CD4-positive, alpha-beta T cell (primary cell): ENCODE measurements around the gene TMEM131L. TPM values are rescaled to one million over a fixed set of nuclear protein-coding genes. Genes with fewer than 3 reads are reported as not detected.

ENCODE experiments used
- ATAC-seq: fragments of 200-7000 bp; cut with Tn5 transposase; one replicate; pipeline ENCODE4 v1.10.0; 2022; ENCODE audit warnings: mild to moderate bottlenecking; ENCODE audit not compliant: poor library complexity
- CTCF ChIA-PET: fragments of 350-600 bp; sonication (Branson Sonifier 250); formaldehyde crosslinking; loops from one replicate; lab custom pipeline; 2021; ENCODE audit warnings: antibody characterized with exemption, inconsistent platforms; lab: Charles Lee
- POLR2A ChIA-PET: fragments of 350-600 bp; sonication (Branson Sonifier 250); formaldehyde crosslinking; loops from one replicate; lab custom pipeline; 2021; ENCODE audit warnings: antibody characterized with exemption, inconsistent platforms; lab: Charles Lee
- DNase-seq, 14 experiments: peaks; one replicate each; pipeline ENCODE4 v3.0.0-alpha.2; 2013 to 2020; ENCODE audit warnings: mixed read lengths in 2 of 14
- H3K27ac ChIP-seq, 2 donors: one replicate each; pipeline versions ENCODE4 v1.5.1 to v1.7.0; 2013; ENCODE audit warnings: low read length in 2 of 2, low read depth in 1 of 2, mild to moderate bottlenecking in 1 of 2
- H3K27me3 ChIP-seq, 2 experiments: 1 replicate in 1 of 2; 2 replicates in 1 of 2; pipeline versions ENCODE4 v1.6.1 to v1.7.0; 2013; ENCODE audit warnings: low read length in 2 of 2, control low read depth in 1 of 2, mild to moderate bottlenecking in 1 of 2, moderate library complexity in 1 of 2; ENCODE audit not compliant: insufficient read depth in 2 of 2, control insufficient read depth in 1 of 2
- H3K36me3 ChIP-seq: one replicate; pipeline ENCODE4 v1.6.1; 2013; ENCODE audit warnings: low read length, control low read depth; ENCODE audit not compliant: insufficient read depth
- H3K4me1 ChIP-seq: one replicate; pipeline ENCODE4 v1.6.1; 2013; ENCODE audit warnings: low read length, control low read depth; ENCODE audit not compliant: insufficient read depth
- H3K4me3 ChIP-seq: one replicate; pipeline ENCODE4 v1.5.1; 2013; ENCODE audit warnings: mild to moderate bottlenecking, low read length, moderate library complexity
- H3K9me3 ChIP-seq, 2 experiments: 1 replicate in 1 of 2; 2 replicates in 1 of 2; pipeline versions ENCODE4 v1.6.1 to v1.7.0; 2013; ENCODE audit warnings: low read length in 2 of 2, mild to moderate bottlenecking in 2 of 2, control low read depth in 1 of 2, moderate library complexity in 1 of 2; ENCODE audit not compliant: control insufficient read depth in 1 of 2, insufficient read depth in 1 of 2
- H3K27ac Mint-ChIP-seq: one replicate; pipeline ENCODE4 v1.8.0; 2020; ENCODE audit warnings: mixed read lengths
- H3K27me3 Mint-ChIP-seq: one replicate; pipeline ENCODE4 v1.8.0; 2021; ENCODE audit warnings: mixed read lengths
- H3K36me3 Mint-ChIP-seq: one replicate; pipeline ENCODE4 v1.8.0; 2021; ENCODE audit warnings: low read depth, mixed read lengths
- H3K4me1 Mint-ChIP-seq: one replicate; pipeline ENCODE4 v1.8.0; 2021; ENCODE audit warnings: low read depth, mixed read lengths
- H3K4me3 Mint-ChIP-seq: one replicate; pipeline ENCODE4 v1.8.0; 2020; ENCODE audit warnings: mild to moderate bottlenecking, mixed read lengths
- H3K9me3 Mint-ChIP-seq: one replicate; pipeline ENCODE4 v1.8.0; 2020; ENCODE audit warnings: mixed read lengths
- CTCF ChIP-seq: fragments of 200-600 bp; IDR thresholded peaks from one replicate; pipeline ENCODE4 v1.8.0; 2022; ENCODE audit warnings: antibody characterized with exemption, mild to moderate bottlenecking
- intact Hi-C, 2 experiments: fragments of 100-400 bp; cut with DNase I in 1 of 2; cut with micrococcal nuclease in 1 of 2; formaldehyde crosslinking; loops; one replicate each; pipeline versions ENCODE4 v1.15.1 to v1.9.0; 2023 to 2025; cut with DNase I, micrococcal nuclease
- total RNA-seq, 174 experiments: library from RNA in 2 of 174; stranded (reverse) in 2 of 174; gene quantifications; one replicate each; pipeline ENCODE4 v1.2.3 and lab custom pipeline; 2021 to 2026

TMEM131L gene
- total RNA-seq, 2 experiments from 2014 or later: 101 to 106 TPM

- H3K4me3 Mint-ChIP-seq: no peak overlapping the region
- ChIA-PET POLR2A (no interaction called here), CTCF (no interaction called here)
- ATAC-seq: no peak
- no peak for DNase-seq
- Histone ChIP-seq H3K9me3 (no peaks in the 10 kb centered on the region), H3K27me3 (no peaks in the 10 kb centered on the region), H3K36me3 (peaks cover 93% of the 10 kb centered on the region), H3K4me3 (no peak overlapping the region), H3K4me1 (peaks cover 19% of the 10 kb centered on the region), H3K27ac (no peak overlapping the region)
- no peaks in the 10 kb centered on the region for H3K9me3 Mint-ChIP-seq
- H3K4me1 Mint-ChIP-seq: peaks cover 58% of the 10 kb centered on the region
- no peak for TF ChIP-seq CTCF
- H3K27me3 Mint-ChIP-seq: no peaks in the 10 kb centered on the region
- H3K27ac Mint-ChIP-seq: peak overlapping the region; percentile 41
- intact Hi-C loops: no loop called here
- H3K36me3 Mint-ChIP-seq: peaks cover 96% of the 10 kb centered on the region
These were observed 145.5 kb downstream of the TMEM131L start for GRCh38 chr4:153611679-153612078.

- DNase-seq: no peak
- TF ChIP-seq CTCF: no peak
- POLR2A ChIA-PET: no interaction called here
- Mint-ChIP-seq H3K27ac (peak overlapping the region; percentile 69), H3K4me1 (peaks cover 63% of the 10 kb centered on the region), H3K4me3 (no peak overlapping the region), H3K27me3 (no peaks in the 10 kb centered on the region), H3K9me3 (no peaks in the 10 kb centered on the region), H3K36me3 (peaks cover 96% of the 10 kb centered on the region)
- Histone ChIP-seq H3K27ac (no peak overlapping the region), H3K27me3 (no peaks in the 10 kb centered on the region), H3K4me1 (peaks cover 19% of the 10 kb centered on the region), H3K4me3 (no peak overlapping the region), H3K9me3 (no peaks in the 10 kb centered on the region), H3K36me3 (peaks cover 94% of the 10 kb centered on the region)
- intact Hi-C loops: no loop called here
- CTCF ChIA-PET: no interaction called here
- ATAC-seq: no peak
These were observed 146.7 kb downstream of the TMEM131L start for GRCh38 chr4:153612878-153613277.

GRCh38 chr4:153616006-153616555, 149.9 kb downstream of the TMEM131L start:
- Histone ChIP-seq H3K27ac (no peak overlapping the region), H3K4me3 (no peak overlapping the region), H3K27me3 (no peaks in the 10 kb centered on the region), H3K4me1 (peaks cover 19% of the 10 kb centered on the region), H3K36me3 (peaks cover 95% of the 10 kb centered on the region), H3K9me3 (no peaks in the 10 kb centered on the region)
- CTCF ChIA-PET: no interaction called here
- ATAC-seq: no peak
- Mint-ChIP-seq H3K36me3 (peaks cover 98% of the 10 kb centered on the region), H3K27ac (peak overlapping the region; percentile 70), H3K4me3 (no peak overlapping the region), H3K27me3 (no peaks in the 10 kb centered on the region), H3K9me3 (no peaks in the 10 kb centered on the region), H3K4me1 (peaks cover 46% of the 10 kb centered on the region)
- peak in 2 of 14 experiments; percentile 11 to 37 for DNase-seq
- TF ChIP-seq CTCF: no peak
- POLR2A ChIA-PET: no interaction called here
- intact Hi-C loops: no loop called here
